ENCODE data around the gene CTNND2. TPM values are rescaled to one million over a fixed set of nuclear protein-coding genes. Genes with fewer than 3 reads are reported as not detected.

CTNND2 gene
- total RNA-seq, 2 experiments from 2014 or later: not detected

GRCh38 chr5:11540112-11540511 is 364.1 kb downstream of the CTNND2 start:
- Mint-ChIP-seq H3K9me3 (no peaks in the 10 kb centered on the region), H3K27ac (no peak overlapping the region), H3K27me3 (ENCODE audit: low read depth) (peaks cover 3% of the 10 kb centered on the region), H3K4me3 (no peak overlapping the region), H3K36me3 (ENCODE audit: low read depth) (no peaks in the 10 kb centered on the region), H3K4me1 (ENCODE audit: low read depth) (no peaks in the 10 kb centered on the region)
- CTCF ChIA-PET: no interaction called here
- no peak for DNase-seq
- intact Hi-C loops (cut with micrococcal nuclease): no loop called here

- Mint-ChIP-seq H3K4me1 (ENCODE audit: low read depth) (no peaks in the 10 kb centered on the region), H3K27me3 (ENCODE audit: low read depth) (no peaks in the 10 kb centered on the region), H3K27ac (no peak overlapping the region), H3K9me3 (no peaks in the 10 kb centered on the region), H3K36me3 (ENCODE audit: low read depth) (no peaks in the 10 kb centered on the region), H3K4me3 (no peak overlapping the region)
- CTCF ChIA-PET: interaction anchor here (0.5 kb wide), 1 partner anchor 24 kb away, joined by 3 read pairs; no protein-coding TSS in a partner anchor
- intact Hi-C loops (cut with micrococcal nuclease): no loop called here
- no peak for DNase-seq
Observed at GRCh38 chr5:11531811-11532555, 372.3 kb downstream of the CTNND2 start.

GRCh38 chr5:11528720-11529119 is 375.5 kb downstream of the CTNND2 start:
- no peak for DNase-seq
- intact Hi-C loops (cut with micrococcal nuclease): no loop called here
- Mint-ChIP-seq H3K4me1 (ENCODE audit: low read depth) (no peaks in the 10 kb centered on the region), H3K36me3 (ENCODE audit: low read depth) (no peaks in the 10 kb centered on the region), H3K9me3 (no peaks in the 10 kb centered on the region), H3K27me3 (ENCODE audit: low read depth) (no peaks in the 10 kb centered on the region), H3K4me3 (no peak overlapping the region), H3K27ac (no peak overlapping the region)
- CTCF ChIA-PET: no interaction called here

GRCh38 chr5:11527652-11528349 is 376.4 kb downstream of the CTNND2 start:
- CTCF ChIA-PET: no interaction called here
- Mint-ChIP-seq H3K9me3 (no peaks in the 10 kb centered on the region), H3K27ac (no peak overlapping the region), H3K27me3 (ENCODE audit: low read depth) (no peaks in the 10 kb centered on the region), H3K36me3 (ENCODE audit: low read depth) (no peaks in the 10 kb centered on the region), H3K4me1 (ENCODE audit: low read depth) (no peaks in the 10 kb centered on the region), H3K4me3 (no peak overlapping the region)
- no peak for DNase-seq
- intact Hi-C loops (cut with micrococcal nuclease): no loop called here

GRCh38 chr5:11525020-11525419 is 379.2 kb downstream of the CTNND2 start:
- no peaks in the 10 kb centered on the region for H3K4me1 Mint-ChIP-seq (ENCODE audit: low read depth)
- no peaks in the 10 kb centered on the region for H3K27me3 Mint-ChIP-seq (ENCODE audit: low read depth)
- no peaks in the 10 kb centered on the region for H3K36me3 Mint-ChIP-seq (ENCODE audit: low read depth)
- no peak overlapping the region for H3K27ac Mint-ChIP-seq
- intact Hi-C loops (cut with micrococcal nuclease): no loop called here
- no peak for DNase-seq
- CTCF ChIA-PET: no interaction called here
- no peak overlapping the region for H3K4me3 Mint-ChIP-seq
- H3K9me3 Mint-ChIP-seq: no peaks in the 10 kb centered on the region

- Mint-ChIP-seq H3K36me3 (ENCODE audit: low read depth) (no peaks in the 10 kb centered on the region), H3K4me3 (no peak overlapping the region), H3K27ac (no peak overlapping the region), H3K9me3 (no peaks in the 10 kb centered on the region), H3K4me1 (ENCODE audit: low read depth) (no peaks in the 10 kb centered on the region), H3K27me3 (ENCODE audit: low read depth) (no peaks in the 10 kb centered on the region)
- CTCF ChIA-PET: no interaction called here
- DNase-seq: no peak
- intact Hi-C loops (cut with micrococcal nuclease): no loop called here
Observed at GRCh38 chr5:11524188-11524587, 380.1 kb downstream of the CTNND2 start.

GRCh38 chr5:11522796-11523195 is 381.4 kb downstream of the CTNND2 start:
- CTCF ChIA-PET: no interaction called here
- H3K27ac Mint-ChIP-seq: no peak overlapping the region
- no peaks in the 10 kb centered on the region for H3K4me1 Mint-ChIP-seq (ENCODE audit: low read depth)
- DNase-seq: no peak
- no peaks in the 10 kb centered on the region for H3K36me3 Mint-ChIP-seq (ENCODE audit: low read depth)
- no peaks in the 10 kb centered on the region for H3K27me3 Mint-ChIP-seq (ENCODE audit: low read depth)
- intact Hi-C loops (cut with micrococcal nuclease): no loop called here
- no peak overlapping the region for H3K4me3 Mint-ChIP-seq
- H3K9me3 Mint-ChIP-seq: no peaks in the 10 kb centered on the region

GRCh38 chr5:11520241-11520930 is 383.9 kb downstream of the CTNND2 start:
- intact Hi-C loops (cut with micrococcal nuclease): no loop called here
- Mint-ChIP-seq H3K36me3 (ENCODE audit: low read depth) (no peaks in the 10 kb centered on the region), H3K4me3 (no peak overlapping the region), H3K27ac (no peak overlapping the region), H3K4me1 (ENCODE audit: low read depth) (no peaks in the 10 kb centered on the region), H3K27me3 (ENCODE audit: low read depth) (no peaks in the 10 kb centered on the region), H3K9me3 (no peaks in the 10 kb centered on the region)
- CTCF ChIA-PET: no interaction called here
- no peak for DNase-seq

- DNase-seq: no peak
- H3K36me3 Mint-ChIP-seq (ENCODE audit: low read depth): no peaks in the 10 kb centered on the region
- H3K4me3 Mint-ChIP-seq: no peak overlapping the region
- no peaks in the 10 kb centered on the region for H3K9me3 Mint-ChIP-seq
- CTCF ChIA-PET: interaction anchor here (0.6 kb wide), 1 partner anchor 1771 kb away, joined by 4 read pairs; no protein-coding TSS in a partner anchor
- no peaks in the 10 kb centered on the region for H3K4me1 Mint-ChIP-seq (ENCODE audit: low read depth)
- intact Hi-C loops (cut with micrococcal nuclease): no loop called here
- H3K27ac Mint-ChIP-seq: no peak overlapping the region
- no peaks in the 10 kb centered on the region for H3K27me3 Mint-ChIP-seq (ENCODE audit: low read depth)
Observed at GRCh38 chr5:11519236-11519635, 385.0 kb downstream of the CTNND2 start.

- DNase-seq: no peak
- H3K27ac Mint-ChIP-seq: no peak overlapping the region
- no peaks in the 10 kb centered on the region for H3K9me3 Mint-ChIP-seq
- H3K4me1 Mint-ChIP-seq (ENCODE audit: low read depth): no peaks in the 10 kb centered on the region
- H3K36me3 Mint-ChIP-seq (ENCODE audit: low read depth): no peaks in the 10 kb centered on the region
- intact Hi-C loops (cut with micrococcal nuclease): no loop called here
- no peaks in the 10 kb centered on the region for H3K27me3 Mint-ChIP-seq (ENCODE audit: low read depth)
- CTCF ChIA-PET: no interaction called here
- H3K4me3 Mint-ChIP-seq: no peak overlapping the region
Observed at GRCh38 chr5:11518676-11519075, 385.6 kb downstream of the CTNND2 start.

GRCh38 chr5:11514705-11515432 is 389.4 kb downstream of the CTNND2 start:
- Mint-ChIP-seq H3K4me1 (ENCODE audit: low read depth) (no peaks in the 10 kb centered on the region), H3K27me3 (ENCODE audit: low read depth) (no peaks in the 10 kb centered on the region), H3K4me3 (no peak overlapping the region), H3K27ac (no peak overlapping the region), H3K9me3 (no peaks in the 10 kb centered on the region), H3K36me3 (ENCODE audit: low read depth) (no peaks in the 10 kb centered on the region)
- CTCF ChIA-PET: no interaction called here
- intact Hi-C loops (cut with micrococcal nuclease): no loop called here
- DNase-seq: no peak

GRCh38 chr5:11511878-11512277 is 392.4 kb downstream of the CTNND2 start:
- H3K27me3 Mint-ChIP-seq (ENCODE audit: low read depth): no peaks in the 10 kb centered on the region
- no peaks in the 10 kb centered on the region for H3K4me1 Mint-ChIP-seq (ENCODE audit: low read depth)

More at GRCh38 chr5:11511878-11512277, 392.4 kb downstream of the CTNND2 start:
- Mint-ChIP-seq H3K36me3 (ENCODE audit: low read depth) (no peaks in the 10 kb centered on the region), H3K27ac (no peak overlapping the region), H3K9me3 (no peaks in the 10 kb centered on the region), H3K4me3 (no peak overlapping the region)
- CTCF ChIA-PET: interaction anchor here (1.0 kb wide), 1 partner anchor 244 kb away, joined by 3 read pairs; no protein-coding TSS in a partner anchor
- DNase-seq: no peak
- intact Hi-C loops (cut with micrococcal nuclease): no loop called here
